Activated CD8-positive, alpha-beta T cell treated with anti-CD3 and anti-CD28 coated beads, Interleukin-2, amount 10 ng/mL, durations not matched to agents 7 days and 5 days (primary cell): ENCODE measurements around the gene OR3A2. TPM values are rescaled to one million over a fixed set of nuclear protein-coding genes. Genes with fewer than 3 reads are reported as not detected.
"Not testable (repeated sequence)": the region's sequence is repeated elsewhere in the genome, so short reads cannot be mapped to it uniquely, and the experiment has no call there.

Experiments used
- ATAC-seq: fragments of 150-1000 bp; cut with Tn5 transposase; one replicate; pipeline ENCODE4 v1.10.0; 2021; ENCODE audit warnings: moderate library complexity
- CTCF ChIA-PET: fragments of 350-600 bp; sonication (Branson Sonifier 250); formaldehyde crosslinking; loops from one replicate; lab custom pipeline; 2021; ENCODE audit warnings: antibody characterized with exemption; lab: Charles Lee
- POLR2A ChIA-PET: fragments of 350-600 bp; sonication (Branson Sonifier 250); formaldehyde crosslinking; loops from one replicate; lab custom pipeline; 2021; ENCODE audit warnings: antibody characterized with exemption; lab: Charles Lee
- DNase-seq: peaks from one replicate; pipeline ENCODE4 v3.0.0-alpha.2; 2020
- H3K27ac Mint-ChIP-seq: one replicate; pipeline ENCODE4 v1.8.0; 2021; ENCODE audit warnings: mild to moderate bottlenecking, mixed read lengths
- H3K27me3 Mint-ChIP-seq: one replicate; pipeline ENCODE4 v1.8.0; 2021; ENCODE audit warnings: low read depth, mixed read lengths
- H3K36me3 Mint-ChIP-seq: one replicate; pipeline ENCODE4 v1.8.0; 2021; ENCODE audit warnings: low read depth, mixed read lengths
- H3K4me1 Mint-ChIP-seq: one replicate; pipeline ENCODE4 v1.8.0; 2021; ENCODE audit warnings: low read depth, mixed read lengths
- H3K4me3 Mint-ChIP-seq: one replicate; pipeline ENCODE4 v1.8.0; 2021; ENCODE audit warnings: mild to moderate bottlenecking, mixed read lengths
- H3K9me3 Mint-ChIP-seq: one replicate; pipeline ENCODE4 v1.8.0; 2022; ENCODE audit warnings: mixed read lengths; ENCODE audit not compliant: insufficient read depth
- total RNA-seq, 2 experiments: library from RNA; stranded (reverse); gene quantifications; one replicate each; pipeline ENCODE4 v1.2.3, GENCODE V29; 2021

The OR3A2 gene
- total RNA-seq, 2 experiments from 2014 or later: 1.2 to 1.4 TPM

DNA sequence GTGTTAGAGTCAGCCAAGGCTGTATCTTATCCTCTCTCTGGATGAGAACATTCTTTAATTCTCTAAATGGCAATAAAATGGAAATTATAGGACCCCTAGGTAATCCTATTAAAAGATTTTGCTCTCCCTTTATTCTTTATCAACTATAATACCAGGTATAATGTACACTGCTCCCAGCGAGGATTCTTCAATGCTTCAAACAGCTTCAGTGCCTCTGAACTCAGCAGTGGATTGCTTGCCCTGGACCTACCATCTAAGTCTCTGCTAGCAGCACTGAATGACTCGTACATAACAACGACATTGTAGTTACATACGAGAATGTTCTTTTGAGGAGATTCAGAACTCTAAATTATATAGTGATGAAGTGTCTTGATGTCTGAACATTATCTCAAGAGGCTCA lies 3.7 kb upstream of the OR3A2 start:
- Mint-ChIP-seq H3K4me3 (no peak overlapping the region), H3K4me1 (peaks cover 2% of the 10 kb centered on the region), H3K27ac (no peak overlapping the region), H3K9me3 (no peaks in the 10 kb centered on the region), H3K36me3 (no peaks in the 10 kb centered on the region), H3K27me3 (peaks cover 19% of the 10 kb centered on the region)
- DNase-seq (no peak), ATAC-seq (no peak)
- CTCF ChIA-PET: no interaction called here
- POLR2A ChIA-PET: no interaction called here

DNA sequence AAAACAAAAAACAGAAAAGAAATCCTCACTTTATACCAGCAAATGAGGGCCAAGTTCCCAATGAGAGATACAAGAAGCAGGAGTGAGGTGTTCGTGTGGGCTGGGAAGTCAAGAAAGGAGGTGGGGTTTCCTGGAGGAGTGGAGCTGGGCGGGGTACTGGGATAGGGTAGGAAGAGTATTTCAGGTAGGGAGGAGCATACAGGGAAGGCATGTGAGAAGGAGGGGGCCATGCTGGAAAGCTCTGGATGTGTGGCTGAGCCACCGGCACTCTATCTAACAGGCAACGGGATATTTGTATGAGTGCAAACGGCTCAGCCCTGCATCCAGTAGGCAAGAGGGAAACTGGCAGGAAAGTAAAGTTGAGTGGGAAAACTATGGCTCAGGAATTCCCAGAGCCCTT lies 4.2 kb downstream of the OR3A2 start:
- H3K27me3 Mint-ChIP-seq: peaks cover 10% of the 10 kb centered on the region
- no peaks in the 10 kb centered on the region for H3K36me3 Mint-ChIP-seq
- no peak for ATAC-seq
- peaks cover 2% of the 10 kb centered on the region for H3K4me1 Mint-ChIP-seq
- DNase-seq: no peak
- POLR2A ChIA-PET: no interaction called here
- H3K27ac Mint-ChIP-seq: no peak overlapping the region
- no peaks in the 10 kb centered on the region for H3K9me3 Mint-ChIP-seq
- no peak overlapping the region for H3K4me3 Mint-ChIP-seq
- CTCF ChIA-PET: no interaction called here

DNA sequence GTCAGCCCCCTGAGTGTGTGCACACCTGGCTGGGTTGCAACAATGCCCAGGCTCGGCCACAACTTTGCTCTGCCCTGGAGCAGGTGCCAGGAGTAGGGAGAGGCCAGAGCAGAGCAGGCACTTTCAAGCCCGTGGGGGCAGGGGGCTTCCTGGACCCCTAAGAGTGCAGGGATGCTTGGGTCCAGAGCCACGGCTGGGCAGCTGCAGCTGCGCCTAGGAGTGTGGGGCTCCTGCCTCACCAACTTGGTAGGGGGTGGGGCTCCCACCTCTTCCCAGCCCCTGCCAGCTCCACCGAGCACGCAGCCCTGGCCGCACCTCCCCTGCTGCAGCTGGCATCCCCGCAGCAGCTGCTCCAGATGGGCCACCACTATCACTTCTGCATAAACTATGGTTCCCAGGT lies 7.8 kb downstream of the OR3A2 start:
- H3K4me1 Mint-ChIP-seq: no peaks in the 10 kb centered on the region
- no peak for DNase-seq
- H3K9me3 Mint-ChIP-seq: peaks cover 3% of the 10 kb centered on the region
- H3K27me3 Mint-ChIP-seq: no peaks in the 10 kb centered on the region
- no peak overlapping the region for H3K27ac Mint-ChIP-seq
- no peak overlapping the region for H3K4me3 Mint-ChIP-seq
- ATAC-seq: no peak
- POLR2A ChIA-PET: no interaction called here
- CTCF ChIA-PET: no interaction called here
- H3K36me3 Mint-ChIP-seq: no peaks in the 10 kb centered on the region

- DNase-seq, H3K4me1 Mint-ChIP-seq, CTCF ChIA-PET, H3K27ac Mint-ChIP-seq, ATAC-seq, POLR2A ChIA-PET, H3K27me3 Mint-ChIP-seq, H3K36me3 Mint-ChIP-seq, H3K4me3 Mint-ChIP-seq, H3K9me3 Mint-ChIP-seq: not testable (repeated sequence)
Measured at GRCh38 chr17:3371167-3371566, 14.9 kb downstream of the OR3A2 start.

- ATAC-seq, DNase-seq, H3K27me3 Mint-ChIP-seq, H3K4me1 Mint-ChIP-seq, H3K4me3 Mint-ChIP-seq, H3K27ac Mint-ChIP-seq, CTCF ChIA-PET, H3K9me3 Mint-ChIP-seq, H3K36me3 Mint-ChIP-seq, POLR2A ChIA-PET: not testable (repeated sequence)
Measured at GRCh38 chr17:3342782-3343181, 43.3 kb downstream of the OR3A2 start.

GRCh38 chr17:3335876-3336275 lies 50.2 kb downstream of the OR3A2 start:
- CTCF ChIA-PET: no interaction called here
- DNase-seq: no peak
- H3K36me3 Mint-ChIP-seq: no peaks in the 10 kb centered on the region
- POLR2A ChIA-PET: no interaction called here
- H3K27ac Mint-ChIP-seq: no peak overlapping the region
- H3K9me3 Mint-ChIP-seq: no peaks in the 10 kb centered on the region
- ATAC-seq: no peak
- H3K4me1 Mint-ChIP-seq: no peaks in the 10 kb centered on the region
- peaks cover 8% of the 10 kb centered on the region for H3K27me3 Mint-ChIP-seq
- H3K4me3 Mint-ChIP-seq: no peak overlapping the region

- ATAC-seq (no peak), DNase-seq (no peak)
- ChIA-PET POLR2A (no interaction called here), CTCF (no interaction called here)
- Mint-ChIP-seq H3K36me3 (no peaks in the 10 kb centered on the region), H3K27ac (no peak overlapping the region), H3K9me3 (no peaks in the 10 kb centered on the region), H3K4me1 (no peaks in the 10 kb centered on the region), H3K4me3 (no peak overlapping the region), H3K27me3 (no peaks in the 10 kb centered on the region)
Measured at GRCh38 chr17:3318336-3318735, 67.8 kb downstream of the OR3A2 start.

- Mint-ChIP-seq H3K4me1 (no peaks in the 10 kb centered on the region), H3K4me3 (no peak overlapping the region), H3K36me3 (no peaks in the 10 kb centered on the region), H3K27me3 (no peaks in the 10 kb centered on the region), H3K9me3 (no peaks in the 10 kb centered on the region), H3K27ac (no peak overlapping the region)
- ChIA-PET CTCF (no interaction called here), POLR2A (no interaction called here)
- no peak for ATAC-seq
- no peak for DNase-seq
Measured at GRCh38 chr17:3316836-3317235, 69.3 kb downstream of the OR3A2 start.

GRCh38 chr17:3308603-3309002 lies 77.5 kb downstream of the OR3A2 start:
- DNase-seq (no peak), ATAC-seq (no peak)
- POLR2A ChIA-PET: no interaction called here
- no peaks in the 10 kb centered on the region for H3K9me3 Mint-ChIP-seq
- H3K27me3 Mint-ChIP-seq: no peaks in the 10 kb centered on the region
- no peak overlapping the region for H3K4me3 Mint-ChIP-seq
- no peaks in the 10 kb centered on the region for H3K36me3 Mint-ChIP-seq
- CTCF ChIA-PET: no interaction called here
- H3K4me1 Mint-ChIP-seq: no peaks in the 10 kb centered on the region
- H3K27ac Mint-ChIP-seq: no peak overlapping the region

DNA sequence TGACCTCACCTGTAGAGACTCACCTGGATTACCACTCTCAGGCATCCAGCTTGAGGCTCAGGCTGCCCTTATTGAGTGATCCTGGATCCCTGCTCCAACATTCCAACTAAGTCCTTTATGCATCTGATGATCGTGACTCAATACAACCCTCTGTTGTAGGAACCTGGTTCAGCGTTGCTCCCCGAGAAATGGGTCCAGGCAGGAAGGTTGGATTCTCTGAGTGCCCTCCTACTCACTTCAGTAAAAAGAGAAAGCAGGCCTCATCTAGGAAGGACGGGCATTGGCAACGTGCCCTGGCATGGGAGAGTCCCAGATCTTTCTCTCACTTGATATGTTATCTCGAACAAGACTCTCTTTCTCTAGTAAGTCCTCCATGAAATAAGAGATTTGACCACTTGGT lies 87.8 kb downstream of the OR3A2 start, which contains the start of gene OR3A1:
Gene OR3A1 (minus strand): TSS at position 101 of the 400 bp plus-strand sequence. CDS start 5,778 bp downstream, outside the sequence.
- ChIA-PET POLR2A (no interaction called here), CTCF (no interaction called here)
- H3K4me1 Mint-ChIP-seq: no peaks in the 10 kb centered on the region
- no peaks in the 10 kb centered on the region for H3K9me3 Mint-ChIP-seq
- no peak for ATAC-seq
- no peak within 1 kb of the TSS for H3K4me3 Mint-ChIP-seq
- no peaks in the 10 kb centered on the region for H3K36me3 Mint-ChIP-seq
- DNase-seq: no peak
- peaks cover 4% of the 10 kb centered on the region for H3K27me3 Mint-ChIP-seq
- no peak within 1 kb of the TSS for H3K27ac Mint-ChIP-seq

DNA sequence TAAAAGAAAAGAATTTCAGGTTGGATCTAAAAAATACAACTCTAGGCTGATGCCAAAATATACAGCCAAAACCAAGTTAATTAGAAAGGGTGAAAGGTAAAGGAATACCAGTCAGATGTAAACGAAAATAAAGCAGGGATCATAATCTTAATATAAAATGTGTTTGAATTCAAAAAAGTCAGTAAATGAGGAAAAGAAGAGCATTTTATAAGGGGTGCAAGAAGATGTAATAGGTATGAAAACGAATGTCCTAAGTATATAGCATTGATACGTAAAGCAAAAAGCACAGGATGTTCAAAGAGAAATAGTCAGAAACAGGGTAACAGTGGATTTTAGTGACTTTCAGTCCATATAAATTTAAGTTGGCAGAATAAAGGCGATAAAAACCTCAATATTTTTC lies 90.5 kb downstream of the OR3A2 start:
- no peak for ATAC-seq
- ChIA-PET POLR2A (no interaction called here), CTCF (no interaction called here)
- no peak for DNase-seq
- Mint-ChIP-seq H3K4me1 (no peaks in the 10 kb centered on the region), H3K27me3 (peaks cover 4% of the 10 kb centered on the region), H3K4me3 (no peak overlapping the region), H3K9me3 (no peaks in the 10 kb centered on the region), H3K36me3 (no peaks in the 10 kb centered on the region), H3K27ac (no peak overlapping the region)

GRCh38 chr17:3293548-3293947 lies 92.6 kb downstream of the OR3A2 start:
- H3K9me3 Mint-ChIP-seq, ATAC-seq, H3K27ac Mint-ChIP-seq, POLR2A ChIA-PET, H3K4me3 Mint-ChIP-seq, H3K36me3 Mint-ChIP-seq, H3K4me1 Mint-ChIP-seq, H3K27me3 Mint-ChIP-seq, CTCF ChIA-PET, DNase-seq: not testable (repeated sequence)

GRCh38 chr17:3282901-3283300 lies 103.2 kb downstream of the OR3A2 start:
- H3K36me3 Mint-ChIP-seq: no peaks in the 10 kb centered on the region
- peaks cover 5% of the 10 kb centered on the region for H3K9me3 Mint-ChIP-seq
- no peak overlapping the region for H3K4me3 Mint-ChIP-seq
- DNase-seq (no peak), ATAC-seq (no peak)
- ChIA-PET POLR2A (no interaction called here), CTCF (no interaction called here)
- H3K27ac Mint-ChIP-seq: no peak overlapping the region
- H3K27me3 Mint-ChIP-seq: no peaks in the 10 kb centered on the region
- H3K4me1 Mint-ChIP-seq: no peaks in the 10 kb centered on the region
